Measurements from ENCODE around the gene CPVL. TPM values are rescaled to one million over a fixed set of nuclear protein-coding genes. Genes with fewer than 3 reads are reported as not detected.

Gene CPVL
- total RNA-seq, 4 donors from 2014 or later = 8.0 to 28.5 (median 11.3) TPM

GRCh38 chr7:29065181-29065857 is 81.0 kb downstream of the CPVL start:
- no peak for TF ChIP-seq POLR2AphosphoS5 (IDR thresholded peaks at IDR 0.05)
- TF ChIP-seq EP300 (IDR thresholded peaks at IDR 0.05) = no peak
- TF ChIP-seq CTCF (IDR thresholded peaks at IDR 0.05) = no peak
- TF ChIP-seq POLR2A (IDR thresholded peaks at IDR 0.05; ENCODE audit: low read depth) = no peak
- H3K36me3 ChIP-seq = peaks cover 0 to 5% (median 0%) of the 10 kb centered on the region in 4 donors
- DNase-seq (ENCODE audit: extremely low spot score) = no peak
- intact Hi-C loops (cut with DNase I) = no loop called here
- 64% methylated on average over 5 of the region's 5 CpGs for WGBS
- H3K27me3 ChIP-seq = no peaks in the 10 kb centered on the region
- H3K4me3 ChIP-seq = no peak overlapping the region
- no peak overlapping the region for H3K27ac ChIP-seq (replicated peaks in 1 of 4)
- no peaks in the 10 kb centered on the region for H3K4me1 ChIP-seq
- no peaks in the 10 kb centered on the region for H3K9me3 ChIP-seq

GRCh38 chr7:29063872-29064271 is 82.5 kb downstream of the CPVL start:
- intact Hi-C loops (cut with DNase I) = no loop called here
- DNase-seq (ENCODE audit: extremely low spot score) = no peak
- H3K27ac ChIP-seq (replicated peaks in 1 of 4) = no peak overlapping the region
- no peaks in the 10 kb centered on the region for H3K36me3 ChIP-seq
- 73% methylated on average over 2 of the region's 2 CpGs for WGBS
- no peaks in the 10 kb centered on the region for H3K4me1 ChIP-seq
- no peaks in the 10 kb centered on the region for H3K27me3 ChIP-seq
- H3K4me3 ChIP-seq = no peak overlapping the region
- no peaks in the 10 kb centered on the region for H3K9me3 ChIP-seq
- TF ChIP-seq CTCF (IDR thresholded peaks at IDR 0.05) (no peak), EP300 (IDR thresholded peaks at IDR 0.05) (no peak), POLR2AphosphoS5 (IDR thresholded peaks at IDR 0.05) (no peak), POLR2A (IDR thresholded peaks at IDR 0.05; ENCODE audit: low read depth) (no peak)

- intact Hi-C loops (cut with DNase I) = no loop called here
- TF ChIP-seq POLR2AphosphoS5 (IDR thresholded peaks at IDR 0.05) (no peak), CTCF (IDR thresholded peaks at IDR 0.05) (no peak), EP300 (IDR thresholded peaks at IDR 0.05) (no peak), POLR2A (IDR thresholded peaks at IDR 0.05; ENCODE audit: low read depth) (no peak)
- Histone ChIP-seq H3K4me3 (no peak overlapping the region), H3K36me3 (no peaks in the 10 kb centered on the region), H3K27me3 (no peaks in the 10 kb centered on the region), H3K9me3 (peaks cover 0 to 3% (median 0%) of the 10 kb centered on the region in 4 donors), H3K4me1 (no peaks in the 10 kb centered on the region), H3K27ac (replicated peaks in 1 of 4) (no peak overlapping the region)
- 67% methylated on average over 3 of the region's 3 CpGs for WGBS
- DNase-seq (ENCODE audit: extremely low spot score) = no peak
These were observed 83.1 kb downstream of the CPVL start for GRCh38 chr7:29063236-29063635.

GRCh38 chr7:29053105-29053872 is 93.0 kb downstream of the CPVL start:
- no peaks in the 10 kb centered on the region for H3K4me1 ChIP-seq
- H3K4me3 ChIP-seq = no peak overlapping the region
- TF ChIP-seq POLR2AphosphoS5 (IDR thresholded peaks at IDR 0.05) (no peak), POLR2A (IDR thresholded peaks at IDR 0.05; ENCODE audit: low read depth) (no peak), EP300 (IDR thresholded peaks at IDR 0.05) (no peak), CTCF (IDR thresholded peaks at IDR 0.05) (no peak)

More at GRCh38 chr7:29053105-29053872, 93.0 kb downstream of the CPVL start:
- Histone ChIP-seq H3K9me3 (peaks cover 0 to 7% (median 3%) of the 10 kb centered on the region in 4 donors), H3K27ac (replicated peaks in 1 of 4) (no peak overlapping the region), H3K27me3 (no peaks in the 10 kb centered on the region), H3K36me3 (no peaks in the 10 kb centered on the region)
- intact Hi-C loops (cut with DNase I) = no loop called here
- no peak for DNase-seq (ENCODE audit: extremely low spot score)
